Gastrocnemius medialis (tissue), 4 donors: ENCODE results near the gene ENOX1. TPM values are rescaled to one million over a fixed set of nuclear protein-coding genes. Genes with fewer than 3 reads are reported as not detected.

Source experiments
- ATAC-seq, 2 donors: fragments of 150-250 bp; one replicate each; pipeline ENCODE4 v1.9.1; 2016
- DNase-seq, 2 donors: peaks; one replicate each; pipeline ENCODE4 v3.0.0-alpha.2; 2019
- H3K27ac ChIP-seq, 4 donors: fragments of 200-600 bp; sonication (generic); 1 replicate in 1 of 4; 2 replicates in 3 of 4; pipeline ENCODE4 v1.5.1; 2016 to 2018; ENCODE audit warnings: mild to moderate bottlenecking in 2 of 4, moderate library complexity in 1 of 4
- H3K27me3 ChIP-seq, 3 donors: fragments of 200-600 bp; sonication (generic) in 2 of 3; 1 replicate in 1 of 3; 2 replicates in 2 of 3; pipeline versions ENCODE4 v1.5.1 to v1.6.0; 2016 to 2019; ENCODE audit warnings: mild to moderate bottlenecking in 1 of 3, moderate library complexity in 1 of 3
- H3K36me3 ChIP-seq, 2 donors: fragments of 200-600 bp; sonication (generic) in 1 of 2; one replicate each; pipeline ENCODE4 v1.5.1; 2017 to 2018
- H3K4me1 ChIP-seq, 2 donors: fragments of 200-600 bp; sonication (generic) in 1 of 2; one replicate each; pipeline ENCODE4 v1.5.1; 2016 to 2017; ENCODE audit warnings: mild to moderate bottlenecking in 2 of 2
- H3K4me3 ChIP-seq, 4 donors: fragments of 200-600 bp; sonication (generic) in 3 of 4; 1 replicate in 1 of 4; 2 replicates in 3 of 4; pipeline ENCODE4 v1.5.1; 2016 to 2019; ENCODE audit warnings: mild to moderate bottlenecking in 2 of 4
- H3K9me3 ChIP-seq, 3 donors: fragments of 200-600 bp; sonication (generic) in 2 of 3; 1 replicate in 1 of 3; 2 replicates in 2 of 3; pipeline ENCODE4 v1.5.1; 2016 to 2019
- POLR2A ChIP-seq, 2 donors: fragments of 450-650 bp; IDR thresholded peaks; one replicate each; pipeline ENCODE4 v1.6.1; 2017; ENCODE audit warnings: antibody characterized with exemption in 2 of 2, mild to moderate bottlenecking in 2 of 2, moderate library complexity in 2 of 2
- in situ Hi-C, 4 donors: fragments of 200-750 bp; cut with MboI; loops; one replicate each; pipeline versions ENCODE4 v1.15.0 to v1.8.0; 2017; ENCODE audit warnings: low sequenced_read_pairs in 4 of 4
- intact Hi-C: fragments of 100-400 bp; cut with DNase I; formaldehyde crosslinking; loops from one replicate; pipeline ENCODE4 v1.15.1; 2023; ENCODE audit warnings: low total_unique reads
- total RNA-seq, 4 donors: library from RNA; depleted of rRNA; stranded (reverse); fragments of >200 nt; gene quantifications; one replicate each; pipeline versions ENCODE4 v1.1.0 to v1.2.3, GENCODE V29; 2016
- TF ChIP-seq, protein P1 (sequence below), 5 experiments: fragments of 450-650 bp in 3 of 5; fragments of 200-600 bp in 2 of 5; sonication (generic) in 2 of 5; IDR thresholded peaks in 4 of 5; conservative IDR thresholded peaks in 1 of 5; 1 replicate in 4 of 5; 2 replicates in 1 of 5; pipeline ENCODE4 v1.5.1; 2016 to 2019; ENCODE audit warnings: antibody characterized with exemption in 5 of 5, mild to moderate bottlenecking in 3 of 5, moderate library complexity in 3 of 5

Gene ENOX1
- total RNA-seq, 4 donors from 2014 or later = 0.46 to 3.5 (median 1.8) TPM

- H3K4me1 ChIP-seq = peaks cover 3 to 12% of the 10 kb centered on the region in 2 donors
These were observed 123.2 kb downstream of the ENOX1 start for GRCh38 chr13:43663474-43664090.

DNA sequence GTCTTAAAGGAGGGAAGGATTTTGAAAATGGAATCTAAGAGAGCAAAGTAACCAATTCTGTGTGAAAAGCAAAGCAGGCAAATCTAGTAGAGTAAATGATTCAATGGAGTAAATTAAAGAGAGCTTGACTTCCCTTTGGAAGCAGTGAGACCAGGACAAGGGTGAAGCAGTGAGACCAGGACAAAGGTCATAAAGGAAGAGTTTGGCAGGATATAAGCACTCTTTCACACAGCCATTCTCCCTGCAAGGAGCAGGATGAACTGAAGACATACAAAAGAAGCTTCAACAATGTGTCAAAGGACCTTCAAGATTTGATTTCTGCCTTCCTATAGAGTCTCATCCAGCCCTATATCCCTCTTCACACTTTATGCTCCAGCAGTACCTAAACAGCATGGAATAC is 123.8 kb downstream of the ENOX1 start:
- H3K27me3 ChIP-seq = no peaks in the 10 kb centered on the region
- H3K9me3 ChIP-seq = no peaks in the 10 kb centered on the region
- DNase-seq (no peak), ATAC-seq (no peak)
- H3K4me3 ChIP-seq = no peak overlapping the region
- peaks cover 3 to 12% of the 10 kb centered on the region in 2 donors for H3K4me1 ChIP-seq
- intact Hi-C loops (no loop called here), in situ Hi-C loops (no loop called here)
- H3K27ac ChIP-seq = no peak overlapping the region
- TF ChIP-seq POLR2A (IDR thresholded peaks at IDR 0.05) = no peak
- TF ChIP-seq, protein P1, sequence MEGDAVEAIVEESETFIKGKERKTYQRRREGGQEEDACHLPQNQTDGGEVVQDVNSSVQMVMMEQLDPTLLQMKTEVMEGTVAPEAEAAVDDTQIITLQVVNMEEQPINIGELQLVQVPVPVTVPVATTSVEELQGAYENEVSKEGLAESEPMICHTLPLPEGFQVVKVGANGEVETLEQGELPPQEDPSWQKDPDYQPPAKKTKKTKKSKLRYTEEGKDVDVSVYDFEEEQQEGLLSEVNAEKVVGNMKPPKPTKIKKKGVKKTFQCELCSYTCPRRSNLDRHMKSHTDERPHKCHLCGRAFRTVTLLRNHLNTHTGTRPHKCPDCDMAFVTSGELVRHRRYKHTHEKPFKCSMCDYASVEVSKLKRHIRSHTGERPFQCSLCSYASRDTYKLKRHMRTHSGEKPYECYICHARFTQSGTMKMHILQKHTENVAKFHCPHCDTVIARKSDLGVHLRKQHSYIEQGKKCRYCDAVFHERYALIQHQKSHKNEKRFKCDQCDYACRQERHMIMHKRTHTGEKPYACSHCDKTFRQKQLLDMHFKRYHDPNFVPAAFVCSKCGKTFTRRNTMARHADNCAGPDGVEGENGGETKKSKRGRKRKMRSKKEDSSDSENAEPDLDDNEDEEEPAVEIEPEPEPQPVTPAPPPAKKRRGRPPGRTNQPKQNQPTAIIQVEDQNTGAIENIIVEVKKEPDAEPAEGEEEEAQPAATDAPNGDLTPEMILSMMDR (IDR thresholded peaks at IDR 0.05 in 4 of 5, conservative IDR thresholded peaks at IDR 0.05 in 1 of 5) = no peak
- no peaks in the 10 kb centered on the region for H3K36me3 ChIP-seq

More at GRCh38 chr13:43663474-43664090, 123.2 kb downstream of the ENOX1 start:
- Histone ChIP-seq H3K9me3 (no peaks in the 10 kb centered on the region), H3K27me3 (no peaks in the 10 kb centered on the region), H3K27ac (no peak overlapping the region), H3K36me3 (no peaks in the 10 kb centered on the region), H3K4me3 (no peak overlapping the region)
- in situ Hi-C loops = no loop called here
- DNase-seq (no peak), ATAC-seq (no peak)
- TF ChIP-seq, protein P1 (IDR thresholded peaks at IDR 0.05 in 4 of 5, conservative IDR thresholded peaks at IDR 0.05 in 1 of 5) = no peak
- TF ChIP-seq POLR2A (IDR thresholded peaks at IDR 0.05) = no peak
- intact Hi-C loops = no loop called here

- Histone ChIP-seq H3K36me3 (no peaks in the 10 kb centered on the region), H3K27ac (no peak overlapping the region), H3K4me3 (no peak overlapping the region), H3K27me3 (no peaks in the 10 kb centered on the region), H3K9me3 (no peaks in the 10 kb centered on the region), H3K4me1 (peaks cover 3 to 12% of the 10 kb centered on the region in 2 donors)
- intact Hi-C loops (no loop called here), in situ Hi-C loops (no loop called here)
- no peak for ATAC-seq
- TF ChIP-seq POLR2A (IDR thresholded peaks at IDR 0.05) = no peak
- TF ChIP-seq, protein P1 (IDR thresholded peaks at IDR 0.05 in 4 of 5, conservative IDR thresholded peaks at IDR 0.05 in 1 of 5) = no peak
- no peak for DNase-seq
These were observed 125.5 kb downstream of the ENOX1 start for GRCh38 chr13:43661161-43661830.

GRCh38 chr13:43657485-43657884 is 129.3 kb downstream of the ENOX1 start:
- Histone ChIP-seq H3K27ac (no peak overlapping the region), H3K36me3 (no peaks in the 10 kb centered on the region), H3K27me3 (no peaks in the 10 kb centered on the region), H3K4me1 (no peaks in the 10 kb centered on the region), H3K4me3 (no peak overlapping the region), H3K9me3 (no peaks in the 10 kb centered on the region)
- intact Hi-C loops (no loop called here), in situ Hi-C loops (no loop called here)
- TF ChIP-seq POLR2A (IDR thresholded peaks at IDR 0.05) = no peak
- TF ChIP-seq, protein P1 (IDR thresholded peaks at IDR 0.05 in 4 of 5, conservative IDR thresholded peaks at IDR 0.05 in 1 of 5) = no peak
- ATAC-seq (no peak), DNase-seq (no peak)
